Hematopoietic multipotent progenitor cell (in vitro differentiated cells): Measurements from ENCODE around the gene MAP2K3. TPM values are rescaled to one million over a fixed set of nuclear protein-coding genes. Genes with fewer than 3 reads are reported as not detected.
A peak's percentile ranks its signal among the peaks of the same experiment; 100 is the strongest.
"Not testable (repeated sequence)": the region's sequence is repeated elsewhere in the genome, so short reads cannot be mapped to it uniquely, and the experiment has no call there.

ENCODE experiments used
- DNase-seq, 3 donors: peaks; one replicate each; pipeline ENCODE4 v3.0.0-alpha.2; 2011 to 2015; ENCODE audit warnings: low read depth in 2 of 3, low spot score in 2 of 3
- total RNA-seq: library from RNA; depleted of rRNA; stranded (reverse); fragments of >200 nt; gene quantifications from one replicate; pipeline ENCODE4 v1.2.3, GENCODE V29; 2012

The MAP2K3 gene
- total RNA-seq, 1 donor, result 57.6 TPM

- DNase-seq, result peak in 1 of 3 donors; percentile 22
These were observed 63.8 kb downstream of the MAP2K3 start for GRCh38 chr17:21348081-21348925.

- not testable (repeated sequence) for DNase-seq
These were observed 64.4 kb downstream of the MAP2K3 start for GRCh38 chr17:21348926-21349261.

GRCh38 chr17:21349358-21350050 lies 65.0 kb downstream of the MAP2K3 start:
- not testable (repeated sequence) for DNase-seq

- not testable (repeated sequence) for DNase-seq
These were observed 66.0 kb downstream of the MAP2K3 start for GRCh38 chr17:21350495-21350894.

- no peak for DNase-seq
These were observed 67.0 kb downstream of the MAP2K3 start for GRCh38 chr17:21351366-21352065.

DNA sequence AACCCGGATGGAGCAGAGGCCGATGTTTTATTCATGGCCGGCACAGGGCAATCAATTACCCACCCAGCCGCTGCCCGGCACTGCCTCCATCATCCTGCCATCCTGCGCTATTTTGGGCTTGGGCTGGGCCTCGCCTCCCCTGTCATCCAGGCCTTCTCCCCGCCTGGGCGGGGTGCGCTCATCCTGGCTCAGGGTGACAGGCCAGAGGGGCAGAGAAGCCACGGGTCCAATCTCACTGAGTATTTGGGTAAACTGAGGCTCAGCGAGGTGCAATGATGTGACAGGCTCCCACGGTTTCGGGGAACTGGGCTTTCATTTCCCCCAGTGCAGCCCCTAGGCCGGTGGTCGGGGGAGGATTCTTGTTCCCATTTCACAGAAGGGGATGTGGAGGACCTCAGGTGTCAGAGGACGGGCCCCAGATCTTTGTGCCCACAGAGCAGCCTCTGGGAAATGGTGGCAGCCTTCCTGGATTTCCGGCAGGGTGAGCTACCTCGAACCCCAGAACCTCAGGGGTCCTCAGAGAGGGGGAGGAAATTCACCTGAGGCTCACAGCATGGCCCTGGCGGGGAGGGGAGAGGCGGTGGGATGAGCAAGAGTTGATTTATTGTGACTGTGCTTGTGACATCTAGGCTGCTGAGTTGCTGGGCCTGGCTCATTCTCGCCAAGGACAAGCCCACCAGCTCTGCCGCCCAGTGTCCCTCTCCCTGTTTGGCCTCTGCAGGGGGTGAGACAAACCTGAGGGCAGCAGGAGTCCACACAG lies 67.9 kb downstream of the MAP2K3 start:
- DNase-seq, result no peak

DNA sequence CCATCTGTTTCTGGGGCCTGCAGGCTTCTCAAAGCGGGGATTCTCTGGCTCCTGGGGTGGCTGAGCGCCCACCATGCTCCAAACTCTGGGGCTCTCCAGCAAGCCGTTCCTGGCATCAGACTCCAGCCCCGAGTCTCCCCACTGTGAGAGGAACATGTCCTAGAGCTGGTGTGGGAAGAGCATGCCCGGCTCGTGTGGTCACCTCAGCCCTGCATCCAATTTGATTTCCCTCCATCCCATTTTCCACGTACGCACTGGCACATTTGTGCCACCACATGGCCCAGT lies 68.4 kb downstream of the MAP2K3 start:
- no peak for DNase-seq

- DNase-seq, result peak in 2 of 3 donors; percentile 70 to 86
These were observed 69.0 kb downstream of the MAP2K3 start for GRCh38 chr17:21353326-21354010.

GRCh38 chr17:21354796-21355385 lies 70.4 kb downstream of the MAP2K3 start:
- DNase-seq, result no peak

GRCh38 chr17:21355586-21355985 lies 71.1 kb downstream of the MAP2K3 start:
- no peak for DNase-seq

DNA sequence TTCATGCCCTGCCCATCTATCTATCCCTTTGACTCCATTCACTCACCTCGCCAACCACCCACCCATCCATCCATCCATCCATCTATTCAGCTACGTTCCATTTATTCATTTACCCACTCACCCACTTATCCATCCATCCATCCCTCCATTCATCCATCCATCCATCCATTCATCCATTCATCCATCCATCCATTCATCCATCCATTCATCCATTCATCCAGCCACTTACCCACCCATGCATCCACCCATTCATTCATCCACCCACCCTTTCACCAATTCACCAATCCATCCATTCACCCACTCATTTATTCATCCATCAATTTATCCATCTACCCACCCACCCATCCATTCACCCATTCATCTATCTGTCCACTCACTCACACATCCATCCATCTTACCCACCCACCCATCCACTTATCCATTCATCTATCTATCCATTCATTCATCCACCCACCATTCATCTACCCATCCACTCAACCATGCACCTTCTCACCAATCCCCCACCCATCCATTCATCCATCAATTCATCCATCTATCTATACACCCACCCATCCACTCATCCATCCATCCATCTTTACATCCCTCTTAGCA lies 72.1 kb downstream of the MAP2K3 start:
- DNase-seq, result no peak

DNA sequence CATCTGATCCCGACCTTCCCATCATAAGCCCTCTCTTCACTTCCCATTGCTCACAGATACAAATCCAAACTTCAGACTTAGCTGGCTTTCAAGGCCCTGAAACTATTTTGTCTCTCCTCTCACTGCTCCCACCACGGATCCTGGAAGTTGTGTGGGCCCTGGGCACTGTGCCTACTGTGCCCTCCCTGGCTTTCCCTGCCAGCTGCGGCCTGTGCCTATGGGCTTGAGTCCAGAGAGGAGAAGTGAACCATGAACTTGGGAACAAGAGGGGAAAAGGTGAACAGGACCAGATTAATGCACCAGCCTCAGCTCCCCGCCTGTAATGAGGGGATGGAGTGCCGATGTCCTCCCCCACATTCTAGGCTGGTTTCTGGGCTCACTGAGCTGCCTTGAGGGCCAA lies 72.8 kb downstream of the MAP2K3 start:
- no peak for DNase-seq

GRCh38 chr17:21357696-21358656 lies 73.5 kb downstream of the MAP2K3 start:
- no peak for DNase-seq

DNA sequence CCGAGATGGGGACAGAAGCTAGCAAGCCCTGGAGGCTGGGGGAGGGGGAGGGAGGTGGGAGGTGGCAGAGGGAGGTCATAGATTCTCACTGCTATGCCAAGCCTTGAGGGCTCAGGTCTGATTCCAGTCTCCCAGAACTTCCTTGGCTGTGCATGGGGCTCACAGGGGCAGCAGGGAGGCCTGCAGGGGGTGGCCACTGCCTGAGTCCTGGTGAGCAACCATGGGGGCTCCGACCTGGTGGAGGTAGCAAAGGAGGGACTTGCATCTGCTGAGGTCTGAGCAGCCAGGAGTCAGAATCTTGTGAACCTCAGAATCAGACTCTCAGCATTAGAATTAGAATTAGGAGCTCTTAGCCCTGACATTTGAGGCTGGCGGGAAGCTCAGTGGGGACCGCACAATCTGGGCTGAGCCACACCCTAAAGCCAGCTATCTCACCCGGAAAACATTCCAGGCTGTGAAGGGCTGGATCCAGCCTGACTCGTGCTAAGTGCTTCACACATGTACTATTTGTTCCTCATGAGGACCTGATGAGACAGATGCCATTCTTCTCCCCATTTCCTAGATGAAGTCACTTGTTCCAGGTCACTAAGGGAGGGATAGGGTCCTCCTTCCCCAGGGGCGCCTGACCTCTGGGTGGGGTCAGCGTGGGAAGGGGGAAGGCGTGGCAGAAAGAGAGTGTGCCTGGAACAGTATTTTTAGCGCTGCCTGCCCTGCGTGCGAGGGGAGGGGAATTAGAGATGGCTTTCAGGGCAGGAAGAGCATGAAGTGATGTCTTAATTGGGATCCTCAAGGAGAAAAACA lies 74.4 kb downstream of the MAP2K3 start:
- no peak for DNase-seq

DNA sequence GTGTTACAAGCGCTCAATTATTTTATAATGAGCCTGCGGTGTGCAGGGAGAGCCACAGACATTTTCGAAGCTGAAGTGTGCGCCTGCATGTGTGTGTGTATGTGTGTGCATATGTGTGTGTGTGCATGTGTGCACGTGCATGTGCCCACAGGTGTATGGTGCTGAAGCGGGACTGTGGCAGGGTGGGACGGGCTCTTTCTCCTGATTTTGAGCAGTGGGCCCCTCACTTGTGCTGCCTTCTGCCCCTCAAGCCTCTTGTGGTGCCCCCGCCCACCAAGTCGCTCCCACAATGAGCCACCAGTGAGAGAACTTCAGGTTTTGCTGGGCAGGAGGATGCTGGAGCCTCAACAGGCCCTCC lies 75.0 kb downstream of the MAP2K3 start:
- DNase-seq, result no peak

DNA sequence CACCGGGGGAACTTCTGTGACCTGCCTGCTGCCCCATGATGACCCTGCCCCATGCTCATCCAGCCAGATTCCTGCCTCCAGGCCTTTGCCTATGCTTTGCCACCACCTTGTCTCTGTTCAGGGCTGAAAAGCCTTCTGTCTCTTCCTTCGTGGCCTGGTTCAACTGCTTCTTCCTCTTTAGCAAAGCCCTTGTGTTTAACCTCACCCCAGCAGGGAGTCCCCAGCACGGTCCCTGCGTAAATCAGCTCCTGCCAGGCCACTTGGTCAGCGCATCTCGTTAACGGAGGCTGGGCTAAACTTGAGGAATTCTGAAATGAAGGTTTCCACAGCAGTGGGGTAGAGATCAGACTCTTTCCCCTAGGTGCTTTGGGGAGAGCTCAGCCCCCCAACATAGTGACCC lies 75.5 kb downstream of the MAP2K3 start:
- no peak for DNase-seq

GRCh38 chr17:21361020-21361809 lies 76.7 kb downstream of the MAP2K3 start:
- DNase-seq, result no peak
